BJ (cell line): ENCODE results near the gene CACNA1C. TPM values are rescaled to one million over a fixed set of nuclear protein-coding genes. Genes with fewer than 3 reads are reported as not detected.

Experiments
- CTCF ChIA-PET: fragments of 350-600 bp; formaldehyde crosslinking; extraction: SDS; loops from one replicate; lab custom pipeline; 2021; ENCODE audit warnings: antibody characterized with exemption, inconsistent platforms; lab: Yijun Ruan, JAX
- POLR2A ChIA-PET: fragments of 300-600 bp; sonication (Branson Sonifier 250); formaldehyde crosslinking; extraction: SDS; loops from one replicate; lab custom pipeline; 2021; ENCODE audit warnings: antibody characterized with exemption; lab: Charles Lee
- DNase-seq: peaks from one replicate; pipeline ENCODE4 v3.0.0-alpha.2; 2011; ENCODE audit warnings: low read depth
- H3K27me3 ChIP-seq: 2 replicates; pipeline ENCODE4 v1.6.0; 2011; ENCODE audit warnings: low read length; ENCODE audit not compliant: control insufficient read depth, insufficient read depth
- H3K36me3 ChIP-seq: 2 replicates; pipeline ENCODE4 v1.5.1; 2011; ENCODE audit warnings: low read length; ENCODE audit not compliant: control insufficient read depth, insufficient read depth
- H3K4me3 ChIP-seq: 2 replicates; pipeline ENCODE4 v1.5.1; 2011; ENCODE audit warnings: low read depth, mild to moderate bottlenecking, control low read depth, low read length
- CTCF ChIP-seq: IDR thresholded peaks from 2 replicates; pipeline ENCODE4 v1.5.1; 2011; ENCODE audit warnings: low read depth, mild to moderate bottlenecking, control low read depth, inconsistent platforms, low read length, moderate library complexity; ENCODE audit not compliant: insufficient read depth
- polyA plus RNA-seq: library from polyadenylated mRNA; depleted of rRNA; stranded (reverse); fragments of >200 nt; gene quantifications from 2 replicates; pipeline ENCODE4 v1.2.3, GENCODE V29; 2011

Gene CACNA1C
- polyA plus RNA-seq, 1 experiment = 14.7 TPM

- no peak for TF ChIP-seq CTCF
- Histone ChIP-seq H3K27me3 (no peaks in the 10 kb centered on the region), H3K36me3 (peaks cover 1% of the 10 kb centered on the region), H3K4me3 (no peak overlapping the region)
- DNase-seq = no peak
- CTCF ChIA-PET = no interaction called here
- POLR2A ChIA-PET = no interaction called here
These were observed 158.3 kb downstream of the CACNA1C start for GRCh38 chr12:2211119-2211518.

- ChIA-PET CTCF (interaction anchor here (0.7 kb wide), 1 partner anchor 11 kb away, joined by 3 read pairs; no protein-coding TSS in a partner anchor), POLR2A (no interaction called here)
- Histone ChIP-seq H3K36me3 (peaks cover 1% of the 10 kb centered on the region), H3K27me3 (no peaks in the 10 kb centered on the region), H3K4me3 (no peak overlapping the region)
- DNase-seq = no peak
- TF ChIP-seq CTCF = no peak
These were observed 159.8 kb downstream of the CACNA1C start for GRCh38 chr12:2212537-2212936.

GRCh38 chr12:2212971-2213869, 160.4 kb downstream of the CACNA1C start:
- no peak for TF ChIP-seq CTCF
- H3K36me3 ChIP-seq = peaks cover 1% of the 10 kb centered on the region
- DNase-seq = no peak
- no peaks in the 10 kb centered on the region for H3K27me3 ChIP-seq
- H3K4me3 ChIP-seq = no peak overlapping the region
- ChIA-PET CTCF (interaction anchor here (0.7 kb wide), 1 partner anchor 10 kb away, joined by 3 read pairs; no protein-coding TSS in a partner anchor), POLR2A (no interaction called here)

- TF ChIP-seq CTCF = no peak
- CTCF ChIA-PET = no interaction called here
- peaks cover 1% of the 10 kb centered on the region for H3K36me3 ChIP-seq
- H3K27me3 ChIP-seq = no peaks in the 10 kb centered on the region
- H3K4me3 ChIP-seq = no peak overlapping the region
- no peak for DNase-seq
- POLR2A ChIA-PET = no interaction called here
These were observed 161.6 kb downstream of the CACNA1C start for GRCh38 chr12:2214411-2214810.

GRCh38 chr12:2215709-2216560, 163.1 kb downstream of the CACNA1C start:
- Histone ChIP-seq H3K36me3 (peaks cover 1% of the 10 kb centered on the region), H3K4me3 (no peak overlapping the region), H3K27me3 (no peaks in the 10 kb centered on the region)
- ChIA-PET POLR2A (no interaction called here), CTCF (no interaction called here)
- TF ChIP-seq CTCF = no peak
- DNase-seq = no peak
